Neural cell (in vitro differentiated cells): ENCODE results near the gene GAST.

Experiments used
- EP300 ChIP-seq: fragments of 450-650 bp; conservative IDR thresholded peaks from 2 replicates; pipeline ENCODE4 v1.6.1; 2014; ENCODE audit warnings: antibody characterized with exemption, mild to moderate bottlenecking, moderate library complexity; ENCODE audit not compliant: poor library complexity, severe bottlenecking
- EZH2 ChIP-seq: fragments of 200-600, 300-800 bp; shearing (Covaris generic), sonication (generic); IDR thresholded peaks from 2 replicates; pipeline ENCODE4 v1.6.1; 2014; ENCODE audit warnings: antibody characterized with exemption, low read length, borderline replicate concordance, mild to moderate bottlenecking; ENCODE audit not compliant: insufficient read depth, poor library complexity, severe bottlenecking
- POLR2AphosphoS5 ChIP-seq: IDR thresholded peaks from 2 replicates; pipeline ENCODE4 v1.6.1; 2012
- RAD21 ChIP-seq: fragments of 450-650 bp; conservative IDR thresholded peaks from 2 replicates; pipeline ENCODE4 v1.6.1; 2014; ENCODE audit warnings: antibody characterized with exemption, mild to moderate bottlenecking, moderate library complexity
- TF ChIP-seq, protein P1 (sequence below): fragments of 450-650 bp; IDR thresholded peaks from 2 replicates; pipeline ENCODE4 v1.5.1; 2014; ENCODE audit warnings: antibody characterized with exemption, mild to moderate bottlenecking, moderate library complexity; ENCODE audit not compliant: poor library complexity, severe bottlenecking
- TF ChIP-seq, protein P2 (sequence below): IDR thresholded peaks from 2 replicates; pipeline ENCODE4 v1.6.1; 2012; ENCODE audit warnings: borderline replicate concordance

DNA sequence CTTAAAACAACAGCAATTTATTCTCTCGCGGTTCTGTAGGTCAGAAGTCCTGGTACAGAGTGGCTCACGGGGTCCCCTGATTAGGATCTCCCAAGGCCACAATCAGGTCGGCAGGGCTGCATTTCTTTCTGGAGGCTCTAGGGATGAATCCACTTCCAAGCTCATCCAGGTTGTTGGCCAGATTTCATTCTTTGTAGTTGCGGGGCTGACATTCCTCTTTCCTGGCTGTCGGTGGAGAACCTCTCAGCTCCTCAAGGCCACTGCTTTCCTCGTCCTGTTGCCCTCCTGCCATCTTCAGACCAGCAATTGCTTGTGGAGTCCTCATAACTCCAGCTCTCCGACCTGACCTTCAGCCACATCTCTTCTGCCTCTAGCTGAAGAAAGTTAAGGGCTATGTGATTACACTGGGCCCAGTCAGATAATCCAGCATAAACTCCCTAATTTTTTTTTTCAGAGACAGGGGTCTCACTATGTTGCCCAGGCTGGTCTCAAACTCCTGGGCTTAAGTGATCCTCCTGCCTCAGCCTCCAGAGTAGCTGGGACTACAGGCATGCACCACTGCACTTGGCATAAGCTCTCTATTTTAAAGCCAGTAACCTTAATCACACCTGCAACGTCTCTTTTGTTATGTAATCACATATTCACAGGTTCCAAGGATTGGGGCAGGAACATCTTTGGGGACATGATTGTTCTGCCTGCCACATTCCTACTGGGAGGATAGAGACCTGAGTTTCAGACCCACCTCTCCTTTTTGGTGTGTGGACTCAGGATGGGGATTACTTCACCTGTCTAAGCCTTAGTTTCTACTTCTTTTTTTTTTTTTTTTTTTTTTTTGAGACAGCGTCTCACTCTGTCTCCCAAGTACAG is 4.1 kb upstream of the GAST start:
- TF ChIP-seq EZH2 (no peak), POLR2AphosphoS5 (no peak), EP300 (no peak), RAD21 (no peak)
- TF ChIP-seq, protein P1, sequence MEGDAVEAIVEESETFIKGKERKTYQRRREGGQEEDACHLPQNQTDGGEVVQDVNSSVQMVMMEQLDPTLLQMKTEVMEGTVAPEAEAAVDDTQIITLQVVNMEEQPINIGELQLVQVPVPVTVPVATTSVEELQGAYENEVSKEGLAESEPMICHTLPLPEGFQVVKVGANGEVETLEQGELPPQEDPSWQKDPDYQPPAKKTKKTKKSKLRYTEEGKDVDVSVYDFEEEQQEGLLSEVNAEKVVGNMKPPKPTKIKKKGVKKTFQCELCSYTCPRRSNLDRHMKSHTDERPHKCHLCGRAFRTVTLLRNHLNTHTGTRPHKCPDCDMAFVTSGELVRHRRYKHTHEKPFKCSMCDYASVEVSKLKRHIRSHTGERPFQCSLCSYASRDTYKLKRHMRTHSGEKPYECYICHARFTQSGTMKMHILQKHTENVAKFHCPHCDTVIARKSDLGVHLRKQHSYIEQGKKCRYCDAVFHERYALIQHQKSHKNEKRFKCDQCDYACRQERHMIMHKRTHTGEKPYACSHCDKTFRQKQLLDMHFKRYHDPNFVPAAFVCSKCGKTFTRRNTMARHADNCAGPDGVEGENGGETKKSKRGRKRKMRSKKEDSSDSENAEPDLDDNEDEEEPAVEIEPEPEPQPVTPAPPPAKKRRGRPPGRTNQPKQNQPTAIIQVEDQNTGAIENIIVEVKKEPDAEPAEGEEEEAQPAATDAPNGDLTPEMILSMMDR, result no peak
- TF ChIP-seq, protein P2, sequence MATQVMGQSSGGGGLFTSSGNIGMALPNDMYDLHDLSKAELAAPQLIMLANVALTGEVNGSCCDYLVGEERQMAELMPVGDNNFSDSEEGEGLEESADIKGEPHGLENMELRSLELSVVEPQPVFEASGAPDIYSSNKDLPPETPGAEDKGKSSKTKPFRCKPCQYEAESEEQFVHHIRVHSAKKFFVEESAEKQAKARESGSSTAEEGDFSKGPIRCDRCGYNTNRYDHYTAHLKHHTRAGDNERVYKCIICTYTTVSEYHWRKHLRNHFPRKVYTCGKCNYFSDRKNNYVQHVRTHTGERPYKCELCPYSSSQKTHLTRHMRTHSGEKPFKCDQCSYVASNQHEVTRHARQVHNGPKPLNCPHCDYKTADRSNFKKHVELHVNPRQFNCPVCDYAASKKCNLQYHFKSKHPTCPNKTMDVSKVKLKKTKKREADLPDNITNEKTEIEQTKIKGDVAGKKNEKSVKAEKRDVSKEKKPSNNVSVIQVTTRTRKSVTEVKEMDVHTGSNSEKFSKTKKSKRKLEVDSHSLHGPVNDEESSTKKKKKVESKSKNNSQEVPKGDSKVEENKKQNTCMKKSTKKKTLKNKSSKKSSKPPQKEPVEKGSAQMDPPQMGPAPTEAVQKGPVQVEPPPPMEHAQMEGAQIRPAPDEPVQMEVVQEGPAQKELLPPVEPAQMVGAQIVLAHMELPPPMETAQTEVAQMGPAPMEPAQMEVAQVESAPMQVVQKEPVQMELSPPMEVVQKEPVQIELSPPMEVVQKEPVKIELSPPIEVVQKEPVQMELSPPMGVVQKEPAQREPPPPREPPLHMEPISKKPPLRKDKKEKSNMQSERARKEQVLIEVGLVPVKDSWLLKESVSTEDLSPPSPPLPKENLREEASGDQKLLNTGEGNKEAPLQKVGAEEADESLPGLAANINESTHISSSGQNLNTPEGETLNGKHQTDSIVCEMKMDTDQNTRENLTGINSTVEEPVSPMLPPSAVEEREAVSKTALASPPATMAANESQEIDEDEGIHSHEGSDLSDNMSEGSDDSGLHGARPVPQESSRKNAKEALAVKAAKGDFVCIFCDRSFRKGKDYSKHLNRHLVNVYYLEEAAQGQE, result no peak
